HG03045 (cell line): ENCODE measurements around the gene TNRC6C.
A peak's percentile ranks its signal among the peaks of the same experiment; 100 is the strongest.
"Not testable (repeated sequence)": the region's sequence is repeated elsewhere in the genome, so short reads cannot be mapped to it uniquely, and the experiment has no call there.

Experiments used
- ATAC-seq: cut with Tn5 transposase; IDR thresholded peaks from one replicate; pipeline ENCODE4 v1.9.1; 2021; ENCODE audit warnings: mild to moderate bottlenecking, moderate library complexity; ENCODE audit not compliant: unreplicated experiment

Gene TNRC6C

GRCh38 chr17:78133179-78133951 is 174.9 kb downstream of the TNRC6C start:
- ATAC-seq = no peak

GRCh38 chr17:78133971-78134898 is 175.7 kb downstream of the TNRC6C start:
- ATAC-seq = no peak

- ATAC-seq = no peak
These were observed 176.4 kb downstream of the TNRC6C start for GRCh38 chr17:78134899-78135385.

- ATAC-seq = no peak
These were observed 177.5 kb downstream of the TNRC6C start for GRCh38 chr17:78135858-78136500.

GRCh38 chr17:78137392-78138203 is 179.1 kb downstream of the TNRC6C start:
- no peak for ATAC-seq

GRCh38 chr17:78138204-78139060 is 179.9 kb downstream of the TNRC6C start:
- ATAC-seq = no peak

GRCh38 chr17:78139861-78140168 is 181.3 kb downstream of the TNRC6C start:
- not testable (repeated sequence) for ATAC-seq

- peak; percentile 65 for ATAC-seq
These were observed 181.9 kb downstream of the TNRC6C start for GRCh38 chr17:78140169-78141051.

- no peak for ATAC-seq
These were observed 183.1 kb downstream of the TNRC6C start for GRCh38 chr17:78141437-78142118.

GRCh38 chr17:78142119-78142861 is 183.8 kb downstream of the TNRC6C start:
- ATAC-seq = no peak

GRCh38 chr17:78143214-78144146 is 185.0 kb downstream of the TNRC6C start:
- no peak for ATAC-seq

- no peak for ATAC-seq
These were observed 185.7 kb downstream of the TNRC6C start for GRCh38 chr17:78144147-78144719.

GRCh38 chr17:78144736-78145641 is 186.5 kb downstream of the TNRC6C start:
- no peak for ATAC-seq

GRCh38 chr17:78146471-78146869 is 188.0 kb downstream of the TNRC6C start:
- ATAC-seq = no peak

- no peak for ATAC-seq
These were observed 188.4 kb downstream of the TNRC6C start for GRCh38 chr17:78146881-78147280.
